HG03565 (cell line): Measurements from ENCODE around the gene MVD.

Source experiments
- ATAC-seq: cut with Tn5 transposase; IDR thresholded peaks from one replicate; pipeline ENCODE4 v1.9.1; 2021; ENCODE audit warnings: mild to moderate bottlenecking, moderate library complexity; ENCODE audit not compliant: unreplicated experiment

The MVD gene, protein sequence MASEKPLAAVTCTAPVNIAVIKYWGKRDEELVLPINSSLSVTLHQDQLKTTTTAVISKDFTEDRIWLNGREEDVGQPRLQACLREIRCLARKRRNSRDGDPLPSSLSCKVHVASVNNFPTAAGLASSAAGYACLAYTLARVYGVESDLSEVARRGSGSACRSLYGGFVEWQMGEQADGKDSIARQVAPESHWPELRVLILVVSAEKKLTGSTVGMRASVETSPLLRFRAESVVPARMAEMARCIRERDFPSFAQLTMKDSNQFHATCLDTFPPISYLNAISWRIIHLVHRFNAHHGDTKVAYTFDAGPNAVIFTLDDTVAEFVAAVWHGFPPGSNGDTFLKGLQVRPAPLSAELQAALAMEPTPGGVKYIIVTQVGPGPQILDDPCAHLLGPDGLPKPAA

DNA sequence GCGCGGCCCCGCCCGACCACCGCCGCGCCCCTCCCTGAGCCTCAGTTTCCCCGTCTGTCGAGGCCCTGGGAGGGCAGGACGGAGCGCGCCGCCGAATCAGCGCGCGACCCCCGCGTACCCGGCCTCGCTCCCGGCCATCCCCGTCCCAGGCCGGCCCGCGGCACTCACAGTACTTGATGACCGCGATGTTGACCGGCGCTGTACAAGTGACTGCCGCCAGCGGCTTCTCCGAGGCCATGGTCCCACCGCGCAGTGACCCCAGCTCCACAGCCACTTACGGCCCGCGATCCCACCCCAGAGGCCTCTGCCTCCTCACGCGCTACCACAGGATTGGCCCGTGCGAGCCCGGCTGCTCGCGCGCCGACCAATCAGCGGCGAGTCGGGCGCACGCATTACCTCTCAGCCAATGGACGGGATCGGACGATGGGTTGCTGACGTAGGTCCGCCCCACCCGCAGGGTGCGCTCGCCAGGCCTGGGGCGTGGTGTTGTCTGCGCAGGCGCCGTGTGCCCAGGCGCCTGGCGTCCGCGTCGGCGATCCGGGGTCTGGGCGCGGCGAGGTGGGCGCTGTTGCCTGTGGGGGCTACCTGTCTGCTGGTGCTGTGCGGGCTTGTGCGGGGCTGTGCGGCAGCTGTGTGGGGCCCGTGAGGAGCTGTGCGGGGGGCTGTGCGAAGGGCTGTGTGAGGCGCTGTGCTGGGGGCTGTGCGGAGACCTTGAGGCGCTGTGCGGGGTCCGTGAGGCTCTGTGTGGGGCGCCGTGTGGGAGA, at the start of gene MVD:
Gene MVD (minus strand): TSS at position 249 of the 764 bp plus-strand sequence. CDS start 11 bp downstream, at position 238.
- peak; percentile 91 for ATAC-seq

DNA sequence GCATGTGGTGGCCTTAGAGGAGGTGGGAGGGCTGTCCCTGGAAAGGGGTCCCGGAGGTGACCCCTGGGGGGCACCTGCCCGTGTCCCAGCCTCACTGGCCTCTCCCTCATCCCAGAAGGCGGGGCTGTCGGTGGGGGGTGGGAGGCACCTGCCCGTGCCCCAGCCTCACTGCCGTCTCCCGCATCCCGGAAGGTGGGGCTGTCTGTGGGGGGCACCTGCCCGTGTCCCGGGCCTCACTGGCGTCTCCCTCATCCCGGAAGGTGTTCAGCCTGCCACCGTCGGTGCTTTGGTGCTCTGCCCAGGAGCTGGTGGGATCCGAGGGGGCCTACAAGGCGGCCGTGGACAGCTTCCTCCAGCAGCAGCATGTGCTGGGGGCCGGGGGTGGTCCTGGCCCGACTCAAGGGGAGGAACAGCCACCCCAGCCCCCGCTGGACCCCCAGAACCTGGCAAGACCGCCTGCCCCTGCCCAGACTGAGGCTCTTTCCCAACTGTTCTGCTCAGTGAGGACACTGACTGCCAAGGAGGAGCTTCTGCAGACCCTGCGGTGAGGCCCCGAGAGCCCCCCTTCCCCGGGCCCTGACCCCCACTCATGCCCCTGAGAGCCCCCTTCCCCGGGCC, 49.6 kb upstream of the MVD start:
- ATAC-seq, result no peak

DNA sequence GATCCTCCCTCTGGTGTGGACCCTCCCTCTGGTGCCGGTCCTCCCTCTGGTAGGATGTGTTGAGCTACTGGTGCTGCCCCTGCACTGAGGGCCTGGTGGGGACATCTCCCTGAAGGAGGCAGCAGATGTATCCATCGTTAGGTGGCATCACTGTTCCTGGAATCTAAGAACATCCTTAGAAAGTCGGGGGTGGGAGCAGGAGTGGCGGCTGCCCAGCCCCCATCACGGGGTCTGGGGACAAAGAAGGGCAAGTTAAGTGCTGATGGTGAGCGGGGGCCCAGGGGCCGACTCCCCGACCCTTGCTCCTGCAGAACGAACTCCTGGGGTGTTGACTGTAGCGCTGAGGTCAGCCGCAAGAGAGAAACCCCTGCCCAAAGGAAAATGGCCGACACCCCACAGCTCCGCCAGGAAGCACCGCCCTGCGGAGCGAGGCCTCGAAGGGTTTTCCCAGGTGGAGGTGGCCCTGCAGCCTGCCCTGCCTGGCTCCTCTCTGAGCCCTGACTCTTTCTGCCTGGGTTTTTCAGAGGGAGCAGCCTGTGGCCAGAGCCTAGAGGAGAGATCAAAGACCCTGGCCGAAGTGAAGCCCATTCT, 49.0 kb upstream of the MVD start:
- ATAC-seq, result no peak

DNA sequence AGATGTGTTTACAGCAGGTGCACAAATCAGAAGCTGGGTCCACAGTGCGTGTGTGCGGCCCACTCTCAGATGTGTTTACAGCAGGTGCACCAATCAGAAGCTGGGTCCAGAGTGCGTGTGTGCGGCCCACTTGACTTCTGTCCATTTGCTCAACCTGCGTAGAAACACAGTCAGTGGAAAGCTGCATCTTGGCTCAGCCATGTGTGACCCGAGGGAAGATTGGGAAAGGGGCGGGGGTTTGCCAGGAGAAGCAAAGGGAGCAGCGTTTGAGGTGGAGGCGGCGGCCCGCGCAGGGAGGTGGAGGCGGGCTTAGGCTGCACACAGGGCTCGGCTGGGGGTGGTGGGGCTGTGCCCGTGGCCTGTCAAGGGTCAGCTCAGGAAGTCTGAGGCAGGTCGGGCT, 47.7 kb upstream of the MVD start:
- ATAC-seq, result no peak

DNA sequence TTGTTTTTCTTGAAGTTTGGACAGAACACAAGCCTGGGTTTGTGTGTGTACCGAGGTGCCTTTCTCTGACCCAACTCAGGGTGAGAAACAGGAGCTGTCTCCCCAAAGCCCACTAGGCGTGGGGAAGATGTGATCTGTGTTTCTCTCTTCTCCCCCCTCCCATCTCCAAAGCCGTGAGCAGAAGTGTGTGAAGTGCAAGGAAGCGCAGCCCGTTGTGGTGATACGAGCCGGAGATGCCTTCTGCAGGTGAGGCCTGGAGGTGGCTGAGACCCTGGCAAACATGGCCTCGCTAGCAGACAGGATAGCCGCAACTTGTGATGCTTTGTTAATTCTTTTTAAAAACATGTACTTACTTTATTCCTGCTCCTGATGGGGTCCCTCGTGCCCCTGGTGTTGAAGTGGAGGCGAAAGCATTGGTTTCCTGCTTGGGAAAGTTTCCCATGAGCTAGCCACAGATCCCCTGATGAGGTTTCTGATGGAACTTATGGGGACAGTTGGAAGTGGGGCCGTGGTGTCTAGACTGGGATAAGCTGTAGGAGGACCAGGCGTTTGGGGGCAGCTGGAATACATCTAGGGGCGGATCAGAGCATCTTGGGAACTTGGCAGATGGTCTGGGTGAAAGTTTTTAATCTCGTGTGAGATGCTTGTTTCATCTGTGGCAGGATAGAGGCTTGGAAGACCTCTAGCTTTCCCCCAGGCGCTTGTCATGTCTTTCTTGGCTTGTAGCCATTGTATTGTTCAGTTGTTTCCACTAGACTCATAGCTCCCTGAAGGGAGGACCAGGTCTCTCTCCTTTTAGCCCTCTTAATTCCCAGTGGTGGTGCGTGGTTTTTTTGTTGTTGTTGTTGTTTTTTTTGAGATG, 44.3 kb upstream of the MVD start:
- ATAC-seq, result no peak

DNA sequence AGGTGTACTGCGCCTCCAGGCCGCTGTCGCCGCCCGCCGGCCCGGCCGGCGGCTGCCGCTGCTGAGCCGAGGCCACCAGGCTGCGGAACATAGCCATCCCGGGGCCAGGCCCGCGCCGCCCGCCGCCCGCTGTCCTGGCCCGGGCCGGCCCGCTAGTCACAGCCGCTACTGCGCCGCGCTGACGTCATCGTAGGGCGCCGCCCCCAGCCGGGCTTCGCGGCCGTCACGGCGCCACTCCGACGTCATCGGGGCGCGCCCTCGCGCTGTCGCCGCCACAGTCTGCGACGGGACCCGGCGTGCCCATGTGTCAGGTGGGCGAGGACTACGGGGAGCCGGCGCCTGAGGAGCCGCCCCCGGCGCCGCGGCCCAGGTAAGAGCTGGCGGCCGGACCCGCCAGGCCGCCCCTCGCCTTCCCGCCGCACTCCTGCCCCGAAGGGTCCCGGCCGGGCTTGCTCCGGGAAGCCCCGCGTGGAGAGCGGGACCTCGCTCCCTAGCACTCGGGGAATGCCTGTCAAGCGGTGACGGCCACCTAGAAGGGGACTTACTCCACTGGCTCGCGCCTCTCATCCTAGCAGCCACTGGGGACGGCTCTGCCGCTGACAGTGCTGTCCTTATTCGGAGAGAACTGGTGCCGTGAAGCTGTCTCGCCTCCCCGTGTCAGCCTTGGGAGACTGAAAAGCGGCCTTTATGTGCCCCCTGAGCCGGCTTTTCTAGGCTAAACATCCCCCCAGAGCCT, 43.5 kb upstream of the MVD start, which contains the start of the genes CTU2 and RNF166:
Gene CTU2 (plus strand): TSS at position 275 of the 736 bp plus-strand sequence. CDS start 28 bp downstream, at position 303.
Gene RNF166 (minus strand): TSS at position 180 of the 736 bp plus-strand sequence. CDS start 83 bp downstream, at position 97.
- peak; percentile 64 for ATAC-seq

DNA sequence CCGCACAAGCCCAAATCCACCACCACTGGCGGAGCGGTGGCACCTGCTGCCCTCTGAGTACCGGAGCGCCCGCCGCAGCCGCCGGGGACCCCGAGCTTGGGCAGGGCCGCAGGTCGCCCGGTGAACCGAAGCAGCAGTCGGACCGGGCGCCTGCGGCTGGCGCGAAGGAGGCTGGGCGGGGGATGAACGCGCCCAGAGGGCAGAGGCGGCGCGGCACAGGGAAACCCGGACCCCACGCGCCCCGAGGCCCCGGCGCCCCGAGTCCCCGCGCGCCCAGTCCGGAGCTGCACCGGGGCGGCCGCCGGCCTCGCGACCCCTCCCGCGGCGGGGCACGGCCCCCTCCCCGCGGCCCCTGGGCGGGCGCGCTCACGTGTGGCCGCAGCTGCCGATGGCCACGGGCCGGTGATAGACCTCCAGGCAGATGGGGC, 42.9 kb upstream of the MVD start:
- ATAC-seq, result peak; percentile 16

DNA sequence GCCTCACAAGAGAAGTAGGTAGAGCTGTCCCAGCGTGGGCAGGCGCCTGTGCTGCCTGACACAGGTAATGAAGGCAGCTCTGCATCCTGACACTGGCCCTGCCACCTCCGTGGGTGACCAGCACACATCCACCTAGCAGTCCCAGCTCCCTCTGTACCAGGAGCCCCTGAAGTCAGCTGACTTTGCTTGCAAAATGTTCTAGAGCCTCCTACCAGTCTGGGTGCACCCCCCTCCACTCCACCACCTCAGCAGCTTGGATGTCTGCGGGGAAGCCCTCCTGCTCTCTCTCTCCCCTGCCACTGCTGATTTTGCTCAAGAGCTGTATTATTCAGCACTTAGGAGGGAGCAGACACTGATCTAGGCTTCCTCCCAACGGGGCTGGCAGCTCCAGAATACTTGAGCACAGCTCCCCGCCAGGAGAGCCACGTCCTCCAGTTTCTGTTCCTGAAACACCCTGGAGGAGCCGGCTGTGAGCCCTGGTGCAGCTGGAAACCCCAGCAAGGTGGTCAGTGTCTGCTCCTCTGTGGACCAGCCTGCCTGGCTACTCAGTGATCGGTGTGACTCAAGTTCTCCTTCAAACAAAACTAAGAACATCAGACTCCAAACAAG, 42.3 kb upstream of the MVD start:
- ATAC-seq, result no peak

DNA sequence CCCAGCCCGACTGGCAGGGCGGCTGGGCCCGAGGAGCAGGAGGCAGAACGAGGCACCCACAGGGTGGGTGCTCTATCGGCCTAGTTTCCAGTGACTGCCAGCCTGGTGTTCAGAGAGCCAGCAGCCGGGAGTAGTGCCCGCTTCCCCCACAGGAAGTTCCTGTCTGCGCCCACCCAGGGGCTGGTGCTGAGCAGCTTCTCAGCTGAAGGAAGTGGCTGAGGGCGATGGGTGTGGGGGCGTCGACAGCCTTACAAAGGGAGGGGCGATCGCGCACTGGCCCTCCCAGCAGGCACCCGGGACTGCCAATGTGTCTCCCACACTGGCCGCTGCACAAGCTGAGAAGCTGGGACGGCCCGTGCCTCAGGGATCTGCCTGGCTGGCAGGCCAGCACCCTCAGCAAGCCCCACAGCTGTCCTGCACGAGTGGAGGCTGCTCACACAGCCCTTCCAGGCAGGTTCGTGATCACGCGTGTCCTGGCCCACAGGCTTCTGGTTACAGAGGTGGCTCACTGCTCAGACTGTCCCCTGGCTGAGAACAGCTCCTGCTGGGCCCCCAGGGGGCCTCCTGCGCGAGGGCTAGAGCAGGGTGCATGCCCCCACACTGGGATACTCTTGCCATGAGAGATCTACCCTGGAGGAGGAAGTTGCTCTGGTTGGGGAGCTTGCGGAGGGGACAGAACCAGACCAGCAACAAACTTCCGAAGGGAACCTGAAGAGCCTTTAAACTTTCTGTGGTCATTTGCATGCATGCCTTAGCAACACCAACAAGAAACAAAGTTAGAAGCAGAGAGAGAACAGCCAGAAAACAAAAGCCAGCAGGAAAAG, 40.8 kb upstream of the MVD start:
- ATAC-seq, result no peak

DNA sequence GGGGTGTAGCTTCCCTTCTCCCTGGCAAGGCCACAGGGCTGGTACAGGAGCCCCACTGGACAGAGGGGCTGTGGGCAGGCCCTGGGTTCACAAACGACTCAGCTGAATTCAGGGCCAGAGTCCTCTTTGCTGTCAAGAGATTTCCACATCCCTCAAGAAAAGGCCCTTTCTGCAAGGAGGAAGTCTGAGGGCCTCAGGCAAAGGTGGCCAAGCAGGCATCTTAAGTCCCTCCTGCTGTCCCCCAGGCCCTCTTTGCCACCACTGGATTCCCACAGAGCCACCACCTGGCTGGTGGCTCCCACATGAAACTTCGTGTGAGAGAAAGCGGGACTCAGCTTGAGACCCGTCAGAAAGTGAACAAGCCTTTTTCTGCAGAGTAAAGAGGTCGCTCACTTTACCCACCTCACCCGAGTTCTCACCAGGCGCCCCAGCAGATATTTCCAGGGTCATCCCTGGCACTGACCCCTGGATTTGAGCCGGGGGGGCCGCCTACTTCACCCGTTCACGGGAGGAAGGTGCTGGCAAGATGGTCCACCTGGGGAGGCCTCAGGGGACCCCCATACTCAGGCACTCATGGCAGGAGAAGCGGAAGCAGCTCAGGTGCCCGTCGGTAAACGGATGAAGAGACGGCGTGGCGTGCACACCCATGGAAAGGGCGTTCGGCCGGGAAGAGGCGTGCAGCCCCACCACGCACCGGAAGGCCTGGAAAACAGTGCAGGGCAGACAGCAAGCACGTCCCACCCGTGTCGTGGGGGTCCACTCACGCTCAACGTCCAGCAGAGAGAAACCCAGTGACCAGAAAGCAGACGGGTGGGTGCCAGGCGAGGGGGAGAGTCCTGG, 39.7 kb upstream of the MVD start:
- no peak for ATAC-seq

DNA sequence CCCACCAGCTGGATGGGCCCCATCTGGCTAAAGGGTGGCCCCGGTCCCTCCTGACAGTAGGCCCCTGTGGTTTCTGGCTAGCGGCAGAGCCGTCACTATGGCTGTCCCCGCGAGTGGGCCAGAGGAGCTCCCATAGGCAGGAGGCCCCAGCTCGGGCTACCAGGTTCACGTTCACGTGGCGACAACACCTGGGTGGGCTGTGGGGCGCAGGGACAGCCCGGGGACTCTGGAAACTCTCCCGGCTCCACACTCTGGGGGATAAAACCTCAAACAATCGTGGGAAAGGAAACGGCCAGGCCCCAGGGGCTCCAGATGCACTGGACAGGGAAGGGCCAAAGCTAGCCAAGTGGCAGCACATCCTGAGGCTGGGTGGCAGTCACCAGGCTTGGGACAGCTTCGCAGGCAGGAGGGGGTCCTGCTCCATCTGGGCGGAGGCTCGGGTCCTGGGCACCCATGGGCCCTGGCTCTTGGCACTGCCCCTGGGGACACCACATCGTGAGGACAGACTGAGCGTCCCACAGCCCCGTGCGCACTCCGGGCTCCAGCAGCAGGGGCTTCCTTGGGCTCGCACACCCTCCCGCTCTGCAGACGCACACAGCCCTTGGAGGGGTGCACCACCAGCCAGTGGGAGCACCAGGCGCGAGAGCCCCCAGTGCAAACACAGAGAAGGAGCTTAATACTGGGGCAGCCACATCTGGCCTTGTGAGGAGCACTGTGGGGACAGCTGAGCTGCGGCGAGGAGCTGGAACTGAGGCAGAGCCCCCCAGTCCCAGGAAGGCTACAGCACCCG, 38.9 kb upstream of the MVD start:
- ATAC-seq, result no peak

DNA sequence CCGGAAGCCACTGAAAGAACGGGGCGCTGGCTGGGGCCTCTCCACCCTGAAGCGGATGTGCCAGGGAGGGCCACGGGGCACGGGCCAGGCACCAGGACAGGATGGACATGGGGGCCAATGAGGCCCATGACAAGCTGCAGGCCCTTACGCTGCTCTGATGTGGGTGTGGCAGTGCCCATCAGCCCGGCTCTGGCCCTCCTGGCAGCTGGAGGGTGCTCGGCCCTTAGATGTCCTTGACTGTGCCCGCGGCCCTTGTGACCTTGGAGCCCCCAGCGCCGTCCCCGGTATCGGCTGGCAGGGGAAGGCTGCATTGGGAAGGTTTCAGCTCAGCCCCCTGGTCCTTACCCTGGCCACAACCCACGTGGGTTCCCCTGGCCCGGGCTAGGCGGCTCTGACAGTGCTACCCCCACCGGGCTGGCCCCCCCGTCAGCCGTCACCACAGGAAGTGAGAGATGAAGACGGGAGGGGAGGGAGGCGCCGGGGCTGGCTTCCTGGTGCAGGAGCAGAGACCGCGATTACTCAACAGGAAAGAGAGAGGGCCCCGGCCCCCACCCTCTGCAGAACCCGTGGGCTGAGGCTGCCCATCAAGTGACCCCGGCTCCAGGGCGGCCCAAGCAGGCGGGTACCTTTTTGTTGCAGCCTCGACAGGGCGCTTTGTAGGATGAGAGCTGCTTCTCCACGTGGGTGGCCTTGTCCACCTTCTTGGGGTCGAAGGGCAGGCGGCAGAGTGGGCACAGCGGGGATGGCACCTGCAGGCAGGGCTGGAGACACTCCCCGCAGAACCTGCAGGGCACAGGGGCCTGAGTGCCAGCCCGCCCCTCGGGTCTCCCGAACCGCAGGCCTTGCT, 38.0 kb upstream of the MVD start:
- peak; percentile 33 for ATAC-seq

DNA sequence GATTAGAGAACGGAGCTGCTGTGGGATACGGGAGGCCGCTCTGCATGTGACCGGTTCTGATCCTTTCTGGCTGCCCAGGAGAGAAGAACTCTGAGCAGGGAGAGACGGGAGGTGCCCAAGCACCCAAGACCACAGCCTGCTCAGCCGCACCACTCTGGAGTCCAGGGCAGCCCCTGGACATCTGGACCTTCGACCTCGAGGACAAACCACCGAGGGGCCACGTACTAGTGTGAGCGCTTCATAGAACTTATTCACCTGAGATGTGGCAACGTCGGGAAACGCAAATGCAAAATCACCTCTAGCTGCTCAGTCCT, 37.4 kb upstream of the MVD start:
- no peak for ATAC-seq

DNA sequence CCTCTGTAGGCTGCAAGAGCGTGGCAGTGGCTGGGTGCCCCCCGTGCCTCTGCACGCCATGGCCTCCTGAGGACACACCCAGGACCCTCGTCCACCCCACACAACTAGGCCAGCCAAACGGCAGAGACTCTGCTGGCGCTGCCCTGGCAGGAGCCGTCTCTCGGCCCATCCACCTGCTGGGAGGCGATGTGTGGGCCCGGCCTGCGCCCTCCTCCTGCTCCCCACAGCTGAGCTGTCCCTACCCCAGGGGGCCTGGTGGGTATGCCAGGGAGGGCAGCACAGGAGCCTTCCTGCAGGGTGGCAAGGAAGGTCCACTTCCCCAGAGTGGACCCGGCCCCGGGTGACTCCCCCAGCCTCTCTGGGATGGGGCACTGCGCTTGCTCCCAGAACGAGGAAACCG, 36.3 kb upstream of the MVD start:
- no peak for ATAC-seq

DNA sequence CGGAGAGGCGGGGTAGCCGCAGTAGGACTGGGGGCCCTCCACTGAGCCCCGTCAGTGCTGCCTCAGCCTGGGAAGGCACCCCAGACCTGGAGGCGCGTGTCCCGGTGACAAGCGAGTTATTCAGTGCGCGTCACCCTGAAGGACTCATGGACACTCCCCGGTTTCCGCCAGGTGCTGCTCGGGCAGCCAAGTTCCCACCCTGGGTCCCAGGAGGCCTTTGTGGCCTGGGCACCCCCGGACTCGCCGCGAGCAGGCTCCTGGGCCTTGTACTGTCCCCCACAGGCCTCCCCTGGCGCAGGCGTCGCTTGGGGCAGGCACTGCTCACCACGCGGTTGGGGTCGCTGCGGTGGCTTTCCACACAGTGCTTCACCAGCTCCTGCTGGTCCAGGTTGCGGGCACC, 35.8 kb upstream of the MVD start:
- no peak for ATAC-seq
